ENCODE results near the gene LMNB1.

Gene LMNB1

DNA sequence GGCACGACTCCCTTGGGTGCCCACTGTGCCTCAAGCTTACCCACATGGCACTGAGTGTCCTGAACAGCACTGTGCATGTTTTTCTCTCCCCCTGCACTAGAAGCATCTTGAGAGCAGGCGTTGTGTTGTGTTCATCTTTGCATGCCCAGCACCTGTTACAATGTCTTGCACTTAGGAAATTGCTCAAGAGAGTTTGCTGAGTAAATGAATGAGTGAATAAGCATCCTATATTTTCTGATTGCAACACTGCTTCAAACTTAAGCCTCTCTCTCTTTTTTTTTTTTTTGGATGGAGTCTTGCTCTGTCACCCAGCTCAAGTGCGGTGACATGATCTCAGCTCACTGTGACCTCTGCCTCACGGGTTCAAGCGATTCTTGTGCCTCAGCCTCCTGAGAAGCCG is 94.5 kb downstream of the LMNB1 start:
- no peak overlapping the region for H3K4me3 ChIP-seq (ENCODE audit: low read length)
- TF ChIP-seq CTCF (conservative IDR thresholded peaks at IDR 0.05; ENCODE audit: low read length): no peak
- DNase-seq (ENCODE audit: low read depth): peak; percentile 42

DNA sequence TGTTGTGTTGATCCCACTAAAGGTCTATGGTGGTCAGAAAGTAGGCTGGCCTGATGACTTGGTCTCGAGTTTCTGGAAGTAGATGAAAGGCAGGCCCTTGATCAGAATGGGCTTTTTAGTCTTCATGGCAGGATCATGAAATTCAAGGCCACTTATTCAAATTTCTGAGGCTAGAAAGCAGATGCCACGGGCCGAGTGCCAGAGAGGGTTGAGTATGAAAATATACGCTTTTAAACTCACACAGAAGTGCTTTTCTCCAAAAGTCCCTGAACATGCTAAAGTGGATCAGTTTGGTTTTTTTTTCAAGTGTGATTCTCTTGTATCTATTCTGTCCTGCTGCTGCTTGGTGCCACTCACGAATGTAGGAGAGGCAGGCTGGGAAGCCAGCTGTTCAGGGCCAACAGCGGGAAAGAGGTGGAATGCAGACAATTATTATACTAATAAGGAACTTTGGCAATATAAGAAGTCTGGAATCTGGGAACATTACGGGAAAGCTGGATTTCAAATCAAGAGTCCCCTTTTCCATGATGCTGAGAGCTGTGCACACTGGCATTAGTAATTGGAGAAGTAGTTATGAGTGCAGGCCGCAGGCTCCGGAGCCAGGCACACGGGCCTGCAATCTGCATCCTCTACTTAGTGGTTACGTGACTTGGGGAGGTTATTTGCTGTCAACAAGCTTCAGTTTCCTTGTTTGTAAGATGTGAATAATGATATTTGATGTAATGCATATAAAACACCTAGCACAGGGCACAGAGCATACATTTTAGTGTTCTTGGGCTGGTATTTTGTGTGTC is 95.8 kb downstream of the LMNB1 start:
- TF ChIP-seq CTCF (conservative IDR thresholded peaks at IDR 0.05; ENCODE audit: low read length): no peak
- H3K4me3 ChIP-seq (ENCODE audit: low read length): no peak overlapping the region
- DNase-seq (ENCODE audit: low read depth): peak; percentile 23

- H3K4me3 ChIP-seq (ENCODE audit: low read length): no peak overlapping the region
- DNase-seq (ENCODE audit: low read depth): no peak
- no peak for TF ChIP-seq CTCF (conservative IDR thresholded peaks at IDR 0.05; ENCODE audit: low read length)
These were observed 98.4 kb downstream of the LMNB1 start for GRCh38 chr5:126875303-126875785.

GRCh38 chr5:126877602-126878001 is 100.7 kb downstream of the LMNB1 start:
- H3K4me3 ChIP-seq (ENCODE audit: low read length): no peak overlapping the region
- no peak for DNase-seq (ENCODE audit: low read depth)
- no peak for TF ChIP-seq CTCF (conservative IDR thresholded peaks at IDR 0.05; ENCODE audit: low read length)

GRCh38 chr5:126878085-126878484 is 101.1 kb downstream of the LMNB1 start:
- H3K4me3 ChIP-seq (ENCODE audit: low read length): no peak overlapping the region
- TF ChIP-seq CTCF (conservative IDR thresholded peaks at IDR 0.05; ENCODE audit: low read length): no peak
- DNase-seq (ENCODE audit: low read depth): no peak

GRCh38 chr5:126878634-126879033 is 101.7 kb downstream of the LMNB1 start:
- DNase-seq (ENCODE audit: low read depth): no peak
- no peak for TF ChIP-seq CTCF (conservative IDR thresholded peaks at IDR 0.05; ENCODE audit: low read length)
- no peak overlapping the region for H3K4me3 ChIP-seq (ENCODE audit: low read length)
